ENCODE measurements around the gene JARID2.

JARID2 gene

GRCh38 chr6:15357782-15358181 is 111.9 kb downstream of the JARID2 start:
- Histone ChIP-seq H3K4me1 (ENCODE audit: control insufficient read depth, insufficient read depth, low read length) (peaks cover 58% of the 10 kb centered on the region), H3K4me3 (ENCODE audit: low read depth, low read length) (no peak overlapping the region), H3K9me3 (ENCODE audit: control insufficient read depth, insufficient read depth, low read depth, low read length) (no peaks in the 10 kb centered on the region), H3K27ac (ENCODE audit: extremely low read depth, low read depth, low read length) (no peak overlapping the region), H3K36me3 (ENCODE audit: control insufficient read depth in 2 of 2, insufficient read depth in 1 of 2, low read length in 2 of 2) (no peaks in the 10 kb centered on the region)
- TF ChIP-seq PRDM6 (tag by site-specific recombination; IDR thresholded peaks at IDR 0.05) (peak; percentile 79), AEBP2 (tag by site-specific recombination; IDR thresholded peaks at IDR 0.05; ENCODE audit: borderline replicate concordance) (no peak), IKZF3 (tag by site-specific recombination; IDR thresholded peaks at IDR 0.05) (no peak), GLIS1 (tag by site-specific recombination; IDR thresholded peaks at IDR 0.05) (no peak), ZNF311 (tag by site-specific recombination; IDR thresholded peaks at IDR 0.05; ENCODE audit: borderline replicate concordance) (no peak), BCL6B (tag by site-specific recombination; IDR thresholded peaks at IDR 0.05) (peak; percentile 96), ZNF571 (tag by site-specific recombination; IDR thresholded peaks at IDR 0.05) (no peak), ZNF324 (tag by site-specific recombination; IDR thresholded peaks at IDR 0.05) (no peak), ATF2 (tag by site-specific recombination; IDR thresholded peaks at IDR 0.05; ENCODE audit: low read depth) (no peak), ZNF155 (tag by site-specific recombination; IDR thresholded peaks at IDR 0.05) (no peak), ZNF335 (tag by site-specific recombination; conservative IDR thresholded peaks at IDR 0.05) (no peak), ZNF747 (tag by site-specific recombination; IDR thresholded peaks at IDR 0.05) (no peak), ZNF580 (tag by site-specific recombination; IDR thresholded peaks at IDR 0.05) (no peak), ZNF558 (tag by site-specific recombination; IDR thresholded peaks at IDR 0.05) (no peak), PRDM2 (tag by site-specific recombination; IDR thresholded peaks at IDR 0.05; ENCODE audit: borderline replicate concordance) (no peak), ZFP69B (tag by site-specific recombination; IDR thresholded peaks at IDR 0.05) (no peak), SCRT1 (tag by site-specific recombination; IDR thresholded peaks at IDR 0.05; ENCODE audit: borderline replicate concordance) (no peak), ZFHX2 (tag by site-specific recombination; conservative IDR thresholded peaks at IDR 0.05) (0 out of 2 replicates have a peak, but pooled peaks have one; percentile 8), KLF10 (tag by site-specific recombination; IDR thresholded peaks at IDR 0.05) (no peak), ZNF416 (tag by site-specific recombination; IDR thresholded peaks at IDR 0.05) (no peak), ZNF639 (tag by site-specific recombination; IDR thresholded peaks at IDR 0.05) (no peak), ZNF513 (tag by site-specific recombination; IDR thresholded peaks at IDR 0.05) (no peak), ZNF600 (tag by site-specific recombination; IDR thresholded peaks at IDR 0.05) (peak; percentile 39)
- ChIA-PET POLR2A (no interaction called here), CTCF (interaction anchor here (1.1 kb wide), 1 partner anchor 33 kb away, joined by 3 read pairs; no protein-coding TSS in a partner anchor)
